GM18526 (cell line): ENCODE measurements around the gene LMTK2.

Experiments used
- POLR2A ChIP-seq: IDR thresholded peaks from 3 replicates; pipeline ENCODE4 v1.6.1; 2011; ENCODE audit not compliant: insufficient read length; ENCODE audit errors: extremely low read depth

Gene LMTK2

DNA sequence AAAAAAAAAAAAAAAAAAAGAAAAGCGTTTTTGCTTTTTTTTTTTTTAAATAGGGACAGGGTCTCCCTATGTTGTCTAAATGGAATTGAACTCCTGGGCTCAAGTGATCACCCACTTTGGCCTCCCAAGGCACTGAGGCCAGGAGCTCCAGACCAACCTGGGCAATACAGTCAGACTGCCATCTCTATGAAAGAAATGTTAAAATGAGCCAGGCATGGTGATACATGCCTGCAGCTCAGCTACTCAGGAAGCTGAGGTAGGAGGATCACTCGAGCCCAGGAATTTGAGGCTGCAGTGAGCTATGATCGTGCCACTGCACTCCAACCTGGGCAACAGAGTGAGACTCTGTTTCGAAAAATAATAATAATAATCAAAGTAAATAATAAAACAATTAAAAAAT, 16.5 kb upstream of the LMTK2 start:
- TF ChIP-seq POLR2A, result no peak

DNA sequence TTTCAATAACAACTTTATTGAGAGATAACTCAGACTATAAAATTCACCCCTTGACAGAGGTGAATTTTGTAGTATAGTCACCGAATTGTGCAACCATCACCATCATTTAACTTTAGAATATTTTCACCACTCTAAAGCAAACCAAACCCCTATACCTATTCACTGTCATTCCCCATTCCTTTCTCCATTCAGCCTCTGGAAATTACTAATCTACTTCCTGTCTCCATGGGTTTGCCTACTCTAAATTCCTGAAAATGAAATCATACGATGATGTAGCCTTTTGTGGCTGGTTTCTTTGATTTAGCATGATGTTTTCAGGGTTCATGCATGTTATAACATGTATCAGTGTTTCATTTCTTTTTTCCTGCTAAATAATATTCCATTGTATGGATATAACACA, 15.6 kb upstream of the LMTK2 start:
- TF ChIP-seq POLR2A, result no peak

DNA sequence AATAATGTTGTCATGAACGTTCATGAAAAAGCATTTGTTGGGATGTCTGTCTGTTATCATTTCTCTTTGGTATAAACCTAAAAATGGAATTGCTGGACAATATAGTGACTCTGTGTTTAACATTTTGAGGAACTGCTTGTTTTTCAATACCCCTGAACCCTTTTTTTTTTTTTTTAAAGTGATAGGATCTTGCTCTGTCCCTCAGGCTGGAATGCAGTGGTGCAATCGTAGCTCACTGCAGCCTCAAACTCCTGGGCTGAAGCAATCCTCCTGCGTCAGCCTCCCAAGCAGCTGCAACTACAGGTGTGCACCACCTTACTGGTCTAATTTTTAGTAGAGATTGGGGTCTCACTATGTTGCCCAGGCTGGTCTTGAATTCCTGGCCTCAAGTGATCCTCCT, 15.1 kb upstream of the LMTK2 start:
- no peak for TF ChIP-seq POLR2A

DNA sequence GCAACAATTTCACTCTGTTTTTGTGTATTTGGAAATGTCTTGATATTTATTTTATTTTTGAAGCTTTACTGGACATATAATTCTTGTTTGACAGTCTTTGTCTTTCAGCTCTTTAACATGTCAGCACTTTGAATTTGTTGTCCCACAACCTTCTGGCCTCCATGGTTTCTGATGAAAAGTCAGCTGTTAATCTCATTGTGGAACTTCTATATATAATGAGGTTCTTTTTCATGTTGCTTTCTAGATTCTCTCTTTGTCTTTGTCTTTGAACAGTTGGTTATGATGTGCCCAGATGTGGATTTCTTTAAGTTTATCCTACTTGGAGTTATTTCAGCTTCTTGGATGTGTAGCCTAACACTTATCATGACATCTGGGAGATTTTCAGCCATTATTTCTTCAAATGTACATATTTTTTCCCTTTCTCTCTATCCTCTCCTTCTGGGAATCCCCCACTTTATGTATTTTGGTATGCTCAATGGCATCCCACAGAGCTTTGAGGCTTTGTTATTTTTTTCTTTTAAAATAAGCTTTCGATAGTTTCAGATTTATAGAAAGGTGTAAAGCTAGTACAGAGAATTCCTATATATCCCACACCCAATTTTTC, 9.5 kb upstream of the LMTK2 start:
- no peak for TF ChIP-seq POLR2A

DNA sequence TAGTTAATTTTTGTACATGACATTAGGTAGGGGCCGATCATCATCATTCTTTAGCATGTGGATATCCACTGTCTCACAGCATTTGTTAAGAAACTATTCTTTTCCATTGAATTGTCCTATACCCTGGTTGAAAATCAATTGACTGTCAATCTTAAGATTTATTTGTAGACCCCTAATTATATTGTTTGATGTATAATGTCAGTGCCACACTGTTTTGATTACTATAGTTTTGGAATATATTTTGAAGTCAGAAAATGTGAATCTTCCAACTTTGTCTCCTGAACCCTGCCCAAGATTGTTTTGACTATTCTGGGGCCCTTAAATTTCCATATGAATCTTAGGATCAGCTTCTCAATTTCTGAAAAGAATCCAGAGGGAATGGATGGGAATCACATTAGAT, 6.6 kb upstream of the LMTK2 start:
- no peak for TF ChIP-seq POLR2A

DNA sequence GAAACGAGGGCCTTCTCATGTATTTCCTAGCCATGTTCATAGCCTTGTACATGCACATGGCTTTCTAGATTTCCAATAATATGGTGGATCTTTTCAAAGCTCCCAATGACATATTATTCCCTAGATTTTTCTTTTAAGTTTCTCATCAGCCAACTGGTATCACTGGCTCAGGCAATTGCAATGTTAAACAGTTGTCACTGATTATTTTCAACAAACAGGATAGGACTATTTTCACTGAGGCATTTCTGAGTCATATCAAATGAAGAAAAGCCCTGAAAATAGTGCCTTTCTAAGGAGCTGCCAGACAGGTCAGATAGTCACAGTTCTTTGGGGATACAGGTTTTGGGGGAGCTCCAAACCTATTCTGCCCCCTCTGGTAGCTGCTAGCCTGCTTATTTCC, 4.5 kb upstream of the LMTK2 start:
- no peak for TF ChIP-seq POLR2A

DNA sequence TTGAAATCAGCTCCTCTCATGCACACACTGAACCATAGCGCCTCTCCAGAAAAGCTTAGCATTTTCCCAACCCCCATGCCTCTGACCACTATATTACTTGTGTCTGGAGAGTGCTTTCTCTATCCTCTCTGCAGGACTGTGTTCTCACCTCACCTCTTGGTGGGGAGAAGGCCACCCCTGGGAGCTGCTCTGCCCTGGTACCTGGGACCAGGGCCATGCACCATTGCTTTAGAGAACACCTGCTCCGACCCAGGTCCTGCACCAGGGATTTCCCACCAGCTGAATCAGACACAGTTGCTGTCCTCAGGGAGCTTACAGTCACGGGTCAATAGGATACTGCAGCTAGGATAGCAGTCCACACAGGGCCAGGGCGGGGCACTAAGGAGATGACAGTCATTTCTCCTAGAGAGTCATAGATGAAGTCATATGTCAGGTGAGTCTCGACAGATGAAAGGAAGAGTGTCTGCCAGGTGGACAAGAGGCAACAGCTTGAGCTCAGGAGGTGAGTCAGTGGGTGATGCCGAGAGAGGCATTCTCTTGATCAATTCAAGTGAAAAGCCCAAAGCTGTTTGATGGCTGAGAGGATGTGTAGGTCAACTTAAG, 619 bp upstream of the LMTK2 start:
- TF ChIP-seq POLR2A, result no peak

DNA sequence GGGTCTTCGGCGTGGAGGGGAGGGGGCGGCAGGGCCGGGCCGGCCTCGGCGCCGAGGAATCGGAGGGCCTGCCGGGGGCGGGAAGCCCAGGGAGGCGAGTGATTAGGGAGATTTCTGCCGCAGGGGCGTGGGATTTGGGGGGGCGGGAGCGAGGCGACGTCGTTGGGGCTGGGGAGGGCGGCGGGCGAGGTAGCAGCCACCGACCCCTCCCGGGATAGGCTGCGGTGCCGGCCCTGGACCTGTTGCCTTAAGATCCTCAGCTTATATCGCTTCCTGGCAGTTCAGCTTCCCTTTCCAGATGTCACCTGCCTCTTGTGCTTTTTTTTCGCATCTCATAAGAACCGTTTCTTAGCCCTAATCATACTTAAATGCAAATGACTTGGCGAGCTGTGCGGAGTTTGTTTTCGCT, 655 bp downstream of the LMTK2 start:
- TF ChIP-seq POLR2A, result no peak

DNA sequence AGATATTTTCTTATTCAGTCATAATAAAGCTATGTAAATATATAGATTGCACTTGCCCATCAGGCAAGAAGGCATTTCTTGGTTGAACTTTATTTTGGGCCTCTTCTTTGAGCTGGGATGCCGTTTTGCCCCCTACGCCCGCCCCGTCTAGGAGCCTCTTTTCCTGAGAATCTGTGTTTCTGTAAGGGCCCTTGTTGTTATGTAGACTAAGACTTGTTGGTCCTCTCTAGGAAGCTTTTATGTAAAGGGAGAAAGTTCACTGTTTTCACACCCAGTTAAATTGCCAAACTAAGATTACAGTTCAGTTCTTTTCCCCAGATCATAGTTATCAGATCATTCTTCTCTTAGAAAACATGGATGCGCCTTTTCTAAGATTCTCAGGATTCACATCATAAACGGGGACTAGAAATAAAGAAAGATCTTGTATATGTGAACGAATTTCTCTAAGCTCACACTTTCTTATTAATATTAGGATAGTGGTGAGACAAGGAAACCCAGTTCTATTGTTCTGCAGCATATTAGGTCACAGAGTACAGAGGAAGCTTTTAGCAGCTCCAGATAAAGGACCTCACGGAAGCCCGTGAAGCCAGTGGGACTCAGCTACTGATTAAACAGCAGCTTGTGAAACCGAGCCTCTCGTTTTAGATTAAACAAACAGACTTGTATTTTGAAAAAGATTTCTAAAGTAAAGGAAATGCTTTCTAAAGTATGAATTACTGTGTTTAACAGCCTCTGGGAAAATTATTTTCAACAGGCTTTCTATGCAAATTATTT, 3.8 kb downstream of the LMTK2 start:
- no peak for TF ChIP-seq POLR2A

DNA sequence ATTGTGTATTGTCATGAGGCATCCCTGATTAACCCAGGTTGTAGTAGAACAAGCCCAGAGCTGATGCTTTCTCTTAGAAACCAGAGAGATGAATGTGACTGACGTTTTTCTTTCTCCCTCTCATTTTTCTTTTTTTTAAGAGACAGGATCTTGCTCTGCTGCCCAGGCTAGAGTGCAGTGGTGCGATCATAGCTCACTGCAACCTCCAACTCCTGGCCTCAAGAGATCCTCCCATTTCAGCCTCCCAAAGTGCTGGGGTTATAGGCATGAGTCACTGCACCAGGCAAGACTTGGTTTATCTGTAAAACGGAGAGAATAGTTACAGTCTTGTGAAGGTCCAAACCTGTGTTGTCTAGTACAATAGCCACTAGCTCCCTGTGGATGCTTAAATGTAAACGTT, 5.4 kb downstream of the LMTK2 start:
- no peak for TF ChIP-seq POLR2A

DNA sequence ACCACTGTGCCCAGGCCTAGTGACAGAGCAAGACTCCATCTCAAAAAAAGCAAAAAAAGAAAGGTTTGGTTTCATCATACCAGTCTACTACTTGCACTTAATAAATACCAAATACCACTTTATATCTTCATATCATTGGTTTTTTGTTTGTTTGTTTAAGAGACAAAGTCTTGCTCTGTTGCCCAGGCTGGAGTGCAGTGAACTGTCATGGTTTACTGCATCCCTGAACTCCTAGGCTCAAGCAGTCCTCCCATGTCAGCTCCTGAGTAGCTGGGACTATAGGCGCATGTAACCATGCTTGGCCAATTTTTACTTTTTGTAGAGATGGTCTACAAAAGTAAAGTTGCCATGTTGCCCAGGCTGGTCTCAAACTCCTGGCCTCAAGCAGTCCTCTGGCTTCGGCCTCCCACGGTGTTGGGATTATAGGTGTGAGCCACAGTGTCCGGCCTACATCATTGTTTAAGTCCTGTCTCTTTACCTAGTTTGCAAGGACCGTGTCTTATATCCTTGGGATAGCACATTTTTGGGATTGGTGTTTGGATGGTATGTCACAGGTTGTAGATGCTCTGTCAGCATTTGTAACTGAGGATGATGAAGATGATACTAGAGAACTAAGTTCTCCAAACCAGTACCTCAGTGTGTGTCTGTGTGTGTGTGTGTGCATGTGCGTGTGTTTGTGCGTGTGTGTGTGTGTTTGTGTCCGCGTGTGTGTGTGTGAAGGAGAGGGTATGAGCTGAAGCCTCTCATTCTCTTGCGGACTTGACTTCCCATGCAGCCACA, 9.3 kb downstream of the LMTK2 start:
- no peak for TF ChIP-seq POLR2A

DNA sequence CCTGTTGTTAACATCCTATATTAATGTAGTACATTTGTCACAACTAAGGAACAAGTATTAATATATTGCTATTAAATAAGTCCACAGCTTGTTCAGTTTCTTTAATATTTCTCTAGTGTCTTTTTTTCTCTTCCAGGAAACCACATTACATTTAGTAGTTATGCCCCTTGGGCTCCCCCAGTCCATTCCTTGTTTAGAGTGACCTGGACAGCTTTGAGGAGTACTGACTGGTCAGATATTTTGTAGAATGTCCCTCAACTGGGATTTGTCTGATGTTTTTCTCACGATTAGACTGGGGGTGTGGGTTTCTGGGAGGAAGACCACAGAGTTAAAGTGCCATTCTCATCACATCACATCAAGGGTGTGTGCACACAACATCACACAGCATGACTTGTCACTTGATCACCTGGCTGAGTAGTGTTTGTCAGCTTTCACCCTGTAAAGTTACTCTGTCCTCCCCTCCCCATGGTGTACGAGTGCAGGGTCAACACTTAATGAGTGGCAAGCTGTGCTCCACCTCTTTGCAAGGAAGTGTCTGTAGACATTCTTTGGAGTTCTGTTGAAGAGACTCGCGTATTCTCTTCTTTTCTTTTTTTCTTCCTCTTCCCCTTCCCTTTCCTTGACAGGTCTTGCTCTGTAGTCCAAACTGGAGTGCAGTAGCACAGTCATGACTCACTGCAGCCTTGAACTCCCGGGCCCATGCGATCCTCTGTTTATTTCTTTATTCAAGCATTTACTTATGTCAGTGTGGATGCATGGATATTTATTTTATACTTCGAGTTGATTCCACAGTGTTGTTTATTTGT, 10.2 kb downstream of the LMTK2 start:
- TF ChIP-seq POLR2A, result no peak

DNA sequence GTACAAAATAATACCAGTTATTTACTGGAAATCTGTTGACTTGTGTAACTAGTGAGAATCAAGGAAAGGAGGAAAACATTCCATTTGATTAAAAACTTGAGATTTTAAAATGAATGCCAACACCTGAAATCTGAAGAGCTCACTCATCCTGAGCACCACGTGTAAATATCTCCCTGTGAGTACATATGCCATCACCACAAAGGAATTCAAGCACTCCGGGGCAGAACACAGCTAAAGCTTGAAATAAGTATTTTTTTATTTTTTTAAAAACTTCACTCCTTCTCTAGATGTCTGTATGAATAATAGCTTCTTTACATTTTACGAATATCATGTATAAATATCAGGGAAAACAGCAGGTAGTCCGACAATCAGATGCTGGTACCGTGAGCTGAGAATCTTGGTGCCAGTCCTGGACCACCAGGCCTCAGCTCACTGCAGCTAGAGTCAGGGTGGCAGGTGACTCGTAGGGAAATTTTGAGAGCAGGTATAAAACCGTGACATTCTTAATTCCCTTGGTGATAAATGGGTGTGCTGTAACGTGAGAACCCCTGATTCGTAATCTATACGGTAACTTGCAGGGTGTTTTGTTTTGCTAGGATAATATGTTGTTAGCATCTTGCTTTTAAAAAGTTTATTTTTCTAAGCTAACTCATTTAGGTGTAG, 12.7 kb downstream of the LMTK2 start:
- TF ChIP-seq POLR2A, result no peak

DNA sequence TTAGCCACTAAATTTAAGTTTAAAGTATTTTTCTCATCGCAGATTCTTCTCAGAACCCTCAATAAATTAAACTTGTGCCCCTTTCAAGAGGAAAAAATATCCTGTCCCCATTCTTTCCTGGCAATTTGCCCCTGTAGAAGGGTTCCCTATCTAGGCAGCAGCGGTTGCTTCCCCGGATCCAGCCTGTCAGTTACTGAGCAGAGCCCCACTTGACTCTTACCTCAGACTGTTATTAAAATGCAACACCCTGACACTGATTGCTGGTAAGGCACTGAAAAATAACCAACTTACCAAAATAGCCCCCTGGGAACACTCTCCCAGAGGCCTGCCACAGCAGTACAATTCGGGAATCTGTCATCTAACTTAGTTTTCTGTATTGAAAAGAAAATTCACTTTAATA, 13.9 kb downstream of the LMTK2 start:
- TF ChIP-seq POLR2A, result no peak

DNA sequence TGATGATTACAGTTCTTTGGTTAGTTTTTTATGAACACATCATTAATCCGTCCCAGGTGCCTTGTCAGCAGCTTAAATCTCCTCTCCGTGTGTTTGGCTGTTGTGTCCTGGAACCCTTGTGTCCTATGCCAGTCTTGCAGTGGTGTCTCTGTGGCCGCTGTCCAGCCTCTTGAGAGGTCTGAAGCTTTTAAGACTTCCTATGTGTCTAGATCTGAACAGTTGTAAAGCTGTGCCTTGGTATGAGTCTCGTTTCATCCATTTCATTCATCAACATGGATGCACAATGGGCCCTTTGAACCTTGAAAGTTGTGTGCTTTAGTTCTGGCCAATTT, 16.7 kb downstream of the LMTK2 start:
- TF ChIP-seq POLR2A, result no peak
